Measurements from ENCODE around the gene TPX2. TPM values are rescaled to one million over a fixed set of nuclear protein-coding genes. Genes with fewer than 3 reads are reported as not detected.

The TPX2 gene, protein sequence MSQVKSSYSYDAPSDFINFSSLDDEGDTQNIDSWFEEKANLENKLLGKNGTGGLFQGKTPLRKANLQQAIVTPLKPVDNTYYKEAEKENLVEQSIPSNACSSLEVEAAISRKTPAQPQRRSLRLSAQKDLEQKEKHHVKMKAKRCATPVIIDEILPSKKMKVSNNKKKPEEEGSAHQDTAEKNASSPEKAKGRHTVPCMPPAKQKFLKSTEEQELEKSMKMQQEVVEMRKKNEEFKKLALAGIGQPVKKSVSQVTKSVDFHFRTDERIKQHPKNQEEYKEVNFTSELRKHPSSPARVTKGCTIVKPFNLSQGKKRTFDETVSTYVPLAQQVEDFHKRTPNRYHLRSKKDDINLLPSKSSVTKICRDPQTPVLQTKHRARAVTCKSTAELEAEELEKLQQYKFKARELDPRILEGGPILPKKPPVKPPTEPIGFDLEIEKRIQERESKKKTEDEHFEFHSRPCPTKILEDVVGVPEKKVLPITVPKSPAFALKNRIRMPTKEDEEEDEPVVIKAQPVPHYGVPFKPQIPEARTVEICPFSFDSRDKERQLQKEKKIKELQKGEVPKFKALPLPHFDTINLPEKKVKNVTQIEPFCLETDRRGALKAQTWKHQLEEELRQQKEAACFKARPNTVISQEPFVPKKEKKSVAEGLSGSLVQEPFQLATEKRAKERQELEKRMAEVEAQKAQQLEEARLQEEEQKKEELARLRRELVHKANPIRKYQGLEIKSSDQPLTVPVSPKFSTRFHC
- 143 and 164 TPM in 2 replicates for total RNA-seq (2014; rRNA removed; shearing (Covaris generic); ENCODE audit: low replicate concordance)

DNA sequence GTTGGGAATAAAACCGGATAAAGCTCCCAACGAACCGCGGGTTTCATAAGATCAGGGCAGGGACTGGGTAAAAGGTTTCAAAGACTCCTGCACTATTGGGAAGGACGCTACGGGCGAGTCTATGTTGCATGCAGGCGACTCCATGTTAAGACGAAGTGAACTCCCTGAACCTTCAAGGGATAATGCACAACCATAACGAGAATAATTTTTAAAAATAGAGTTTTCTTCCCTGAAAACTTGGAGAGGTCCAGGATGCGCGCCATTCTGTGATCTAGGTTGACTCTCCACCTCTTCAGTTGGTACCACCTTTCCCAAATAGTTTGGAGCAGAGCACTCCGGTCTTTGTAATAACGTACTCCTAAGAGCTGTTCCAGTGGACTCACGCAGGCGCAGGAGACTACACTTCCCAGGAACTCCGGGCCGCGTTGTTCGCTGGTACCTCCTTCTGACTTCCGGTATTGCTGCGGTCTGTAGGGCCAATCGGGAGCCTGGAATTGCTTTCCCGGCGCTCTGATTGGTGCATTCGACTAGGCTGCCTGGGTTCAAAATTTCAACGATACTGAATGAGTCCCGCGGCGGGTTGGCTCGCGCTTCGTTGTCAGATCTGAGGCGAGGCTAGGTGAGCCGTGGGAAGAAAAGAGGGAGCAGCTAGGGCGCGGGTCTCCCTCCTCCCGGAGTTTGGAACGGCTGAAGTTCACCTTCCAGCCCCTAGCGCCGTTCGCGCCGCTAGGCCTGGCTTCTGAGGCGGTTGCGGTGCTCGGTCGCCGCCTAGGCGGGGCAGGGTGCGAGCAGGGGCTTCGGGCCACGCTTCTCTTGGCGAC is at the start of gene TPX2:
Gene TPX2, plus strand, starts transcription at position 562 of the 821 bp plus-strand sequence. CDS start 18,187 bp downstream, outside the sequence.
- DNase-seq (ENCODE audit: low read depth) = peak; percentile 97
- in situ Hi-C loops (cut with HindIII; ENCODE audit: low pct_unique_long_range_greater_than_20kb, low sequenced_read_pairs) = no loop called here

DNA sequence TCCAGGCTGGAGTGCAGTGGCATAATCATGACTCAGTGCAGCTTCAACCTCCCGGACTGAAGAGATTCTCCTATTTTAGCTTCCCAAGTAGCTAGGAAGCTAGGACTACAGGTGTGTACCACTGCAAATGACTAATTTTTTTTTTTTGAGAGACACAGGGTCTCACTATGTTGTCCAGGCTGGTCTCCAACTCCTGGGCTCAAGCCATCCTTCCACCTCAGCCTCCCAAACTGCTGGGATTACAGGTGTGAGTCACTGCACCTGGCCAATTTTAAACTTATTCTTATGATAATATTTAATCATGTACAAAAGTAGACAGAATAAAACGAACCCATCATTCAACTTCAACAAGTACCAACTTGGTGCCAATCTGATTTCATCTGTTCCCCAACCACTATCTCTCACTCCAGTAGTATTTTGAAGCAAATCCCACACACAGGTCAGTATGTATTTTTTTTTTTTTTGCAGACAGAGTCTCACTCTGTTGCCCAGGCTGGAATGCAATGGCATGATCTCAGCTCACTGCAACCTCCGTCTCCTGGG is 48.9 kb upstream of the TPX2 start:
- in situ Hi-C loops (cut with HindIII; ENCODE audit: low pct_unique_long_range_greater_than_20kb, low sequenced_read_pairs) = no loop called here
- no peak for DNase-seq (ENCODE audit: low read depth)

DNA sequence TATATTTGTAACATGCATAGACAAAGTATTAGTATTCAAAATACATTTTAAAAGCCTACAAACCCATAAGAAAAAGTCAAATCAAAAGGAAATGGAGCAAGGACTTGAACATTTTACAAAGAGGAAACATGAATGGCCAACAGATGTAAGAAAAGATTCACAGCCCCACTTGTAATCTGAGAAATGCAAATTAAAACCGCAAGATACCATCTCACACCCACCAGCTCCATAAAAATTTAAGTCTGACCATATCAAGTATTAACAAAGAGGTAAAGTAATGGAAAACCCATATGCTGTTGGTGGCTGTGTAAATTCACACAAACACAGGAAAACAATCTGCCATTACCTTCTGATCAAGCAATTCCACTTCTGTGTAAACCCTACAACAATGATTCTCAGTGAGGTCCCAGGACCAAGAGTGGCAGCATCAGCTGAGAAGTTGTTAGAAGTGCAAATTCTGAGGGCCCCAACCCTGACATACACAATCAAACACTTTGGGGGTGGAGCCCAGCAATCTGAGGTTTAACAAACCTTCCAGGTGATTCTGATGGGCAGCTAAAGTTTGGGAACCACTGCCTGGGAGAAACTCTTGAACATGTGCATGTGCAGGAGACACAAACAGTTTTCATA is 47.3 kb upstream of the TPX2 start:
- DNase-seq (ENCODE audit: low read depth) = no peak

DNA sequence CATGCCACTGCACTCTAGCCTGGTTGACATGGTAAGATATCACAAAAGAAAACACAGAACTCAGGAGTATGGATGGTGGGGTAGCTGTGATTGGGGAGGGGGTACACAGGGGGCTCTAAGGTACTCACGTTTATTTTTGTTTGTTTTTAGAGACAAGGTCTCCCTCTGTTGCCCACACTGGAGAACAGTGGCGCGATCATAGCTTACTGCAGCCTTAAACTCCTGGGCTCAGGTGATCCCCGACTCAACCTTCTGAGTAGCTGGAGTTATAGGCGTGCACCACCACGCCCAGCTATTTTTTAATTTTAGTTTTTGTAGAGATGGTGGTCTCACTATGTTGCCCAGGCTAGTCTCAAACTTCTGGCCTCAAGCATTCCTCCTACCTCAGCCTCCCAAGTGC is 45.7 kb upstream of the TPX2 start:
- DNase-seq (ENCODE audit: low read depth) = no peak
- in situ Hi-C loops (cut with HindIII; ENCODE audit: low pct_unique_long_range_greater_than_20kb, low sequenced_read_pairs) = no loop called here

More for the DNA sequence above, 47.3 kb upstream of the TPX2 start:
- in situ Hi-C loops (cut with HindIII; ENCODE audit: low pct_unique_long_range_greater_than_20kb, low sequenced_read_pairs) = no loop called here

DNA sequence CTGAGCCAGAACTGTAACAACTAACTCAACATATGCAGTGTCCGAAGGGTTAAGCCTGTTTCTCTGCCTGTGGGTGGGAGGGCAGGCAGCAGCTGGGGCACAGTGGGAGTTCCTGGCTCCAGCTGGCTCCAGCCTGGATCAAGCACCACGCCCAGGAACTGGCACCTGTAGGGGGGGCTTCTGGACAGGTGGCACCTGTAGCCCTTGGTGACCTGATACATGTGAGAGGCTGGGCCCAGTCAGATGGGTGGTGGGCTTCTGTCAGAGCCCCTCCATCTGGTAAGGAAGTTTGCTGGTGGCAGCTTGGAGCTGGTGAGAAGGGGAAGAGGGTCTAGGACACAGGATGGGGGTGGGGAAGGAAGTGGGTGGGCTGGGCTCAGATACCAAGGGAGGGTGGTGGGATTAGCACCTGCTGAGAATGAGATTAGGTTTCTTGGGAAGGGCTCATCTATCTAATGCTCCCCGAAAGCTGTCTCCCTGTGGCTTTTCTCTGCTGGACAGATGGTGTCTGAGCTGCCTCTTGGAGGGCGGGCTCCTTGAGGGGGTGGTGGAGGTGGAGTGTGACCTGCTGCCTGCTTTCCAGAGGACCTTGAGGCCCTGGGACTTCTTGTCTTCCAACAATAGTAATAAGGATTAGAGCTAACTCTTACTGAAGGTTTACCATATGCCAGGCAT is 45.0 kb upstream of the TPX2 start:
- DNase-seq (ENCODE audit: low read depth) = no peak
- in situ Hi-C loops (cut with HindIII; ENCODE audit: low pct_unique_long_range_greater_than_20kb, low sequenced_read_pairs) = no loop called here

DNA sequence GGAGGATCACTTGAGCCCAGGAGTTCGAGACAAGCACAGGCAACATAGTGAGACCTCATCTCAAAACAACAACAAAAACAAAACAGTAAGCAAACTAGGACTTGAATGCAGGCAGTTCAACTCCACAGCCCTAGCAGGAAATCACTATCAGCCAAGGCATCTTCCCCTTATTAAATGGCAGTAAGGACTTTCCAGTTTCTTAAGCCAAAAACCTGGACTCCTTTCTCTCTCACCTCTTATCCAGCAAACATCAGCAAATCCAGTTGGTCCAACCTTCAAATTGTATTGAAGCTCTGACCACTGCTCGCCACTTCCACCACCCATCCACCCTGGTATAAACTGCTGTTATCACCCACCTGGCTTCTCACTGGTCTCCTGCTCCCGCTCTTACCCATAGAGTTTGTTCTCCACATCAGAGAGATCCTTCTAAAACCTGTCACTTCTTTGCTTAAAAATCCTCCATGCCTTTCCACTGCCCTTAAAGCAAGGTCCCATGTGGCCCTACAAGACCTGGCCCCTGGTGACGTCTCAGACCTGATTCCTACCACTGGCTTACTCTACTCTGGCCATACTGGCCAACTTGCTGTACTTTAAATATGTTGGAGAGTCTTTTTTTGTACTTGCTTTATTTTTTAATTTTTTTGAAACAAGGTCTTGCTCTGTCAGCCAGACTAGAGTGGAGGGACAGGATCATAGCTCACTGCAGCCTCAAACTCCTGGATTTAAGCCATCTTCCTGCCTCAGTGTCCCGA is 44.1 kb upstream of the TPX2 start:
- no peak for DNase-seq (ENCODE audit: low read depth)
- in situ Hi-C loops (cut with HindIII; ENCODE audit: low pct_unique_long_range_greater_than_20kb, low sequenced_read_pairs) = no loop called here

DNA sequence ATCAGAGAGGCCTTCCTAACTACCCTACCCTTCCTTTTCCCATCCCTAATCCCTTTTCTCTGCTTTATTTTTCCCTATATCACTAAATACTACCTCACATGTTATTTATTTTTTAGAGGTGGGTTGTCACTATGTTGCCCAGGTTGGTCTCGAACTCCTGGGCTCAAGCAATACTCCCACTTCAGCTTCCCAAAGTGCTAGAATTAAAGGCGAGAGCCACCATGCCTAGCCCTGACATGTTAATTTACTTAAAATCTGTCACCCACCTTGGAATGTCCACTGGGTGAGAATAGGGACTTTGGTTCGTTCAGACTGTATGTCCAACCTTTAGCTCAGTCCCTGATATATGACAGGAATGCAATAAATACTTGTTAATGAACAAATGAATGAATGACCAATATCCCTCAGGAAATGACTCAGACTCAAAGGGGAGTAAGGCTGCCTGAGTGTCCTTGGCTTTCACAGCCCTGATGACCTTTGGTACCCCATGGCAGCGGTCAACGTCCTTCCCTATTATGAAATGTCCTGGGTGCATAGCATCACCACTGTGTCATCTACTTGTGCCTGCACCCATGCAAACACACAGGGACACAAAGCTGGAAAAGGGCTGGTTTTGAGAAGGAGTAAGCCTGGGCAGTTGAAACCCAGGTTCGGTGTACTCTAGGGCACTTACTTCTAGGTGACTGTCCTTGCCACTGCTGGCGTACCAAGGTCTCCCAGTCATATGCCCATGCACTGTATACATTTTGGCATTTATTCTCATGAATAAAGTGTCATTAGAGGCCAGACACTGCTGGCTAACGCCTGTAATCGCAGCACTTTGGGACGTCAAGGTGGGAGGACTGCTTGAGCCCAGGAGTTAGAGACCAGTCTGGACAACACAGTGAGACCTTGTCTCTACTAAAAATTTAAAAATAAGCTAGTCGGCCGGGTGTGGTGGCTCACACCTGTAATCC is 43.0 kb upstream of the TPX2 start:
- peak; percentile 93 for DNase-seq (ENCODE audit: low read depth)
- in situ Hi-C loops (cut with HindIII; ENCODE audit: low pct_unique_long_range_greater_than_20kb, low sequenced_read_pairs) = no loop called here

DNA sequence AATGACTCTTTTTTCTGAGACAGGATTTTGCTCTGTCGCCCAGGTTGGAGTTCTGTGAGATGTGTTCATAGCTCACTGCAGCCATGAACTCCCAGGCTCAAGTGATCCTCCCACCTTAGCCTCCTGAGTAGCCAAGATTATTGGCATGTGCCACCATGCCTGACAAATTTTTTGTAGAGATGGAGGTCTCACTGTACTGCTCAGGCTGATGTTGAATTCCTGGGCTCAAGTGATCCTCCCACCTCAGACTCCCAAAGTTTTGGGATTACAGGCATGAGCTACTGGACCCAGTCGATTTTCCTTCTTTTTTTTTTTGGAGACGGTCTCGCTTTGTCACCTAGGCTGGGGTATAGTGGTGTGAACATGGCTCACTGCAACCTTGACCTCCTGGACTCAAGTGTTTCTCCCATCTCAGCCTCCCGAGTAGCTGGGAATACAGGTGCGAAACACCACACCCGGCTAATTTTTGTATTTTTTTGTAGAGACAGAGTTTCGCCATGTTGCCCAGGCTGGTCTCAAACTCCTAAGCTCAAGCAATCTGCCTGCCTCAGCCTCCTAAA is 40.8 kb upstream of the TPX2 start:
- DNase-seq (ENCODE audit: low read depth) = no peak
- in situ Hi-C loops (cut with HindIII; ENCODE audit: low pct_unique_long_range_greater_than_20kb, low sequenced_read_pairs) = no loop called here

DNA sequence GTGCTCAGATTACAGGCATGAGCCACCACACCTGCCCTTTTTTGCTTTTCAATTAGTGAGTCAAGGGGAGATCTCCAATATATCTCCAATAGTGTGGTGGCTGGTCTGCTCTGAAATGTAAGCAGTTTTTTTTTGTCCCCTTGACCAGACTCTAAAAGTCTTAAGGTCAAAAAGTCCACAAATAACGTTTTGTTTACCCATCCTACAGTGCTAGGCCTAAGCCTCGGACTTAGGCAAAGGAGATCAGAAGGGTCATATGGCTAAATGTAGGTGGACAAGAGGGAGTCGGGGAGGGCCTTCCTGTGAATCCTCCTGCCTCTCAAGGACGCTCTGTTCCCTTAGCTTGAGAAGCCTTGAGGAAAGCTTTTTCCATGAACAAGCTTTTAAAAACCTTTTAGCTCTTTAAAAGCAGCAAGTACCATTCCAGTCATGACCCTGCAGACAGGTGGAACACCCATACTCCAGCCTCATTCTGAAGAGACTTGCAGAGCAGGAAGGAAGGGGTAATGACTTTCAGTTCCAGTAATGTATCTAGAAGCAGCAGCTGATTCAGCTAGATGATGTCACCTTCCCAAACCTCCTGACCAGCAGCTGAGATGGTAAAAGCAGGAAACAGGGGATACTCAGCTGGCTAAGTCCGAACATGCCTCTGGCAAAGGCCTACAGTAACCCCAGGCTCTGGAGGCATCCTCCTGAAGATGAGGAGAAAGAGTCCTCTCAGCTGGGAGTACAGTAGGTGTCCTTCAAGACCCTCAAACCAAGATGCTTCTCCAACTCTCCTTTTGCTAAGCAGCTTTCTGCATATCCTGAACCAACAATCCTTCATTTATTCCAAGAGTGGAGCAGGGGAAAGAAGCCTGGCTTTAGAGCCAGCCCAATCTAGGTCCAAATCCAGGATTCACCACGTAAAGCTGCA is 40.0 kb upstream of the TPX2 start:
- DNase-seq (ENCODE audit: low read depth) = peak; percentile 86
- in situ Hi-C loops (cut with HindIII; ENCODE audit: low pct_unique_long_range_greater_than_20kb, low sequenced_read_pairs) = no loop called here

DNA sequence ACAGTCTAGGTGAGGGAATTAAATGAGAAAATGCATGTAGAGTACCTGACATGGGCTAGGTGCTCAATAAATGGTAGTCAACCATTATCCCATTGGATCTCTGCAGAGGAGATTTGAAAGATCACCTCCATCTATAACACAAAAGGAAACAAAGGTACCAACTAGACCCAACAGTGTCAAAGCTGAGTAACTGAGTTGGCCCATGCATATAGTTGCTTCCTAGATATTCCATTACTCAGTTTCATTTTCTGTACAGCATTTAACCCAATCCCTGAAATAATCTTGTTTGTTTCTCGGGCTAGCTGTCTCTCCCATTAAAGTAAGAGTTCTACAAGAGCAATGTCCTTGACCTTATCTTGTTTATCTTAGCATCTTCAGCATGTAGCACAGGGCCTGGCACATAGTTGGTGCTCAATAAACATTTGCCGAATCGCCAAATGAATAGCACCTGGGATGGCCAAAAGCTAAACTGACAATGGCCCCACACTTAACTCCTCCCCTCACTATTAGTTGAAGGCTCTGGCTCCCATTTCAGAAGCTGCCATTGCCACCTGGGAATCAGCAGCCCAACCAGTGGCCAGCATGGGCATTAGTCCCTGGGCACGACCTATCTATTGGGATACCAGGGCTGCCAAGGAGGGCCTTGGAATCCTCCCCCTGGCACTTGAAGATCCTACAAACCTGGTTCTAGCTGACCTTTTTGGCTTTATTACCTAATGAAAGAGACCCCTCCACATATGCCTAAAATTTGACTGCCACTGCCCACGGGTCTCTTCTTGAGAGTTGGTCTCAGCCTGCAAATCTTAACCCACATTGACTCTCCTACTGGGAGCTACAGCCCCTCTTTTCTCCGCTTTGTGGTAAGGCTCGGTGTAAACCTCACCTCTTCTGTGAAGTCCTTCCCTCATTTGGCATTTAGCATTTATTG is 39.0 kb upstream of the TPX2 start:
- in situ Hi-C loops (cut with HindIII; ENCODE audit: low pct_unique_long_range_greater_than_20kb, low sequenced_read_pairs) = no loop called here
- DNase-seq (ENCODE audit: low read depth) = no peak

DNA sequence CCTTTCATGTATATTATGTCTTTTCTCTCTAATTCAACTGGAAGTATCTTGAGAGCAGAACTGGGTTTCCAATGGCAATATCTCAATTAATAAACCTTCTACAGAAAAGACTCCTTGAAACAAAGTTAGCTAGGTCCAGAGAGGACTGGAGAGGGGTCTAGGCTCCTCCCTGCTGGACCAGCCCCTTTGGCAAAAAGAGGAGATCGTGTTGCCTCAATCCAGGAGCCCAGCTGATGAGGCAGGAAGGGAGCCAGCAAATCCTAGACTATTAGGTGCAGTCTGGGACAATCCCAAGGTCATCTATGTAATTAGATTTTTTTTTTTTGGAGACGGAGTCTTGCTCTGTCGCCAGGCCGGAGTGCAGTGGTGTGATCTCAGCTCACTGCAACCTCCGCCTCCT is 38.3 kb upstream of the TPX2 start:
- in situ Hi-C loops (cut with HindIII; ENCODE audit: low pct_unique_long_range_greater_than_20kb, low sequenced_read_pairs) = no loop called here
- no peak for DNase-seq (ENCODE audit: low read depth)

DNA sequence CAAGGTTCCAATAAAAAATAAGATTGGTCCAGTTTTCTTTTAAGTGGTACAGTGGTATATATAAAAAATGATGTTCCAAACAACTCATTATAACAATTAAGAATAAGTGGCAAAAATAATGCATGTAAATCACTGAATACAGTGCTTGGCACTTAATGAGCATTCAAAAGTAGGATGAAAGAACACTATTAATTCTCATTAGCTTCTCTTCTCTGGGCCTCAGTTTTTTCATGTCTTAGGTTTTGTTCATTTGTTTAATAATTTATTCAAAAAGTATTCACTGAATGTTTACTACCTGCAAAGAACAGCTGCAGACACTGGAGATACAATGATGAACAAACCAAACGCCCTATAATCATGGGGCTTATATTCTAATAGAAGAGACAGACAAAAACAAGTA is 37.5 kb upstream of the TPX2 start:
- in situ Hi-C loops (cut with HindIII; ENCODE audit: low pct_unique_long_range_greater_than_20kb, low sequenced_read_pairs) = no loop called here
- DNase-seq (ENCODE audit: low read depth) = no peak

DNA sequence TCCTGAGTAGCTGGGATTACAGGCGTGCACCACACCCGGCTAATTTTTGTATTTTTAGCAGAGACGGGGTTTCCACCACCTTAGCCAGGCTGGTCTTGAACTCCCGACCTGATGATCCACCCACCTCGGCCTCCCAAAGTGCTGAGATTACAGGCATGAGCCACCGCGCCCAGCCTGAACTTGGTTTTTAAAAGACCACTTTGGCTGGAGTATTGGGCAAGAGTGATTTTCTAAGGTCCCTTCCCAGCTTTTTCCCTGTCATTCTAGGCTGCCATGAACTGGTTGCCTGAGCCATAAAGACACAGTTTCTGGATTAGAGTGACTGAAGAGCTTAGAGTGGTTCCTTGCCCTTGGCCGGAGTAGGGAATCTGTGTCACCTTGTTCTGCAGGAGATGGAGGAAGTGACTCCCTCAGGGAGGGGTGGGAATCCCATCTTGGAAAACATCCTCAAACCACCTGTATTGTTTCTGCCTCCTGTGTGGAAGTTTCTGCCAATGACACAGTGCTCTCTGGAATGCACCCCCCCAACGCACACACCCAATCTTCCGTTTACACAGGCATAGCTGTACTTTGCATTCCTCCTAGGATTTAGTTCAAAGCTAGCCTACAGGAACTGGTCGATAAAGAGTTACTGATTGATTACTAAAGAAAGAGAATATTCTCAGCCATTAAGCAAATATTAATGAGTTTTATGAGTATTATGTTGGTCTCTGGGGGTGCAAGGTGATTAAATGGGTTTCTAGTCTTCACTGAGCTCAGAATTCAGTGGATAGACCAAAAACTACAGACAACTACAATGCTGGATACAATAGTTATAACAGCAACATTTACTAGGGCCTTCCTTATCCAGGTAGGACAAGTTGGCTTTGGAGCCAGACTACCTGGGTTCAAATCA is 34.6 kb upstream of the TPX2 start:
- in situ Hi-C loops (cut with HindIII; ENCODE audit: low pct_unique_long_range_greater_than_20kb, low sequenced_read_pairs) = no loop called here

More for the DNA sequence above, 34.6 kb upstream of the TPX2 start:
- peak; percentile 96 for DNase-seq (ENCODE audit: low read depth)
